Activated CD8-positive, alpha-beta memory T cell treated with anti-CD3 and anti-CD28 coated beads, Interleukin-2, amount 50 U/mL, for 48 hours (primary cell): ENCODE measurements around the gene DGKK.

Experiments used
- DNase-seq: peaks from one replicate; pipeline ENCODE4 v3.0.0-alpha.2; 2020

The DGKK gene

GRCh38 chrX:50470103-50471031, at the start of gene DGKK:
Gene DGKK (minus strand): TSS chrX:50470825. CDS start chrX:50470678, 147 bp downstream.
- DNase-seq, result no peak

- DNase-seq, result no peak
These were observed 44.2 kb upstream of the DGKK start for GRCh38 chrX:50514811-50515210.

GRCh38 chrX:50497114-50497513, 26.5 kb upstream of the DGKK start:
- no peak for DNase-seq

GRCh38 chrX:50495616-50496015, 25.0 kb upstream of the DGKK start:
- no peak for DNase-seq

GRCh38 chrX:50492720-50493119, 22.1 kb upstream of the DGKK start:
- DNase-seq, result no peak

- no peak for DNase-seq
These were observed 14.0 kb upstream of the DGKK start for GRCh38 chrX:50484662-50485061.

- no peak for DNase-seq
These were observed 12.7 kb upstream of the DGKK start for GRCh38 chrX:50483283-50483682.

GRCh38 chrX:50475208-50475607, 4.6 kb upstream of the DGKK start:
- no peak for DNase-seq

GRCh38 chrX:50471390-50471789, 765 bp upstream of the DGKK start:
- DNase-seq, result no peak

GRCh38 chrX:50469206-50469605, 1.4 kb downstream of the DGKK start:
- no peak for DNase-seq

- DNase-seq, result no peak
These were observed 11.0 kb downstream of the DGKK start for GRCh38 chrX:50459615-50460014.

- DNase-seq, result no peak
These were observed 12.1 kb downstream of the DGKK start for GRCh38 chrX:50458483-50458882.

- no peak for DNase-seq
These were observed 13.7 kb downstream of the DGKK start for GRCh38 chrX:50456712-50457484.

GRCh38 chrX:50452782-50453181, 17.8 kb downstream of the DGKK start:
- DNase-seq, result no peak

GRCh38 chrX:50450324-50450723, 20.3 kb downstream of the DGKK start:
- DNase-seq, result no peak

- no peak for DNase-seq
These were observed 22.1 kb downstream of the DGKK start for GRCh38 chrX:50448565-50448964.

GRCh38 chrX:50447535-50447934, 23.1 kb downstream of the DGKK start:
- DNase-seq, result no peak

- no peak for DNase-seq
These were observed 28.1 kb downstream of the DGKK start for GRCh38 chrX:50442426-50443116.

- DNase-seq, result no peak
These were observed 33.8 kb downstream of the DGKK start for GRCh38 chrX:50436797-50437196.

- DNase-seq, result no peak
These were observed 37.8 kb downstream of the DGKK start for GRCh38 chrX:50432829-50433289.

- DNase-seq, result no peak
These were observed 39.0 kb downstream of the DGKK start for GRCh38 chrX:50431623-50432022.

- no peak for DNase-seq
These were observed 39.6 kb downstream of the DGKK start for GRCh38 chrX:50430917-50431575.

GRCh38 chrX:50428174-50428573, 42.5 kb downstream of the DGKK start:
- no peak for DNase-seq
